ENCODE results near the gene SMAD3.

- TF ChIP-seq POLR2AphosphoS5 (IDR thresholded peaks at IDR 0.05) = no peak
- TF ChIP-seq EP300 (conservative IDR thresholded peaks at IDR 0.05; ENCODE audit: poor library complexity, severe bottlenecking) = no peak
- no peak for TF ChIP-seq CTCF (IDR thresholded peaks at IDR 0.05; ENCODE audit: poor library complexity, severe bottlenecking)
- TF ChIP-seq REST (IDR thresholded peaks at IDR 0.05; ENCODE audit: borderline replicate concordance) = no peak
- TF ChIP-seq RAD21 (conservative IDR thresholded peaks at IDR 0.05) = no peak
- no peak for TF ChIP-seq EZH2 (IDR thresholded peaks at IDR 0.05; ENCODE audit: borderline replicate concordance, insufficient read depth, low read length, poor library complexity, severe bottlenecking)
- no peak for TF ChIP-seq MXI1 (conservative IDR thresholded peaks at IDR 0.05; ENCODE audit: poor library complexity, severe bottlenecking)
- TF ChIP-seq TAF1 (IDR thresholded peaks at IDR 0.05; ENCODE audit: low read depth) = no peak
- TF ChIP-seq SMC3 (conservative IDR thresholded peaks at IDR 0.05; ENCODE audit: poor library complexity) = no peak
These were observed 60.4 kb downstream of the SMAD3 start for GRCh38 chr15:67125589-67126502.

Data from neural cell (in vitro differentiated cells).